WTC11 (cell line): ENCODE data around the gene LRRC10B. TPM values are rescaled to one million over a fixed set of nuclear protein-coding genes. Genes with fewer than 3 reads are reported as not detected.

Experiments
- ATAC-seq: fragments of 200-7000 bp; cut with Tn5 transposase; 2 replicates; pipeline ENCODE4 v1.10.0; 2021; ENCODE audit warnings: mild to moderate bottlenecking, moderate library complexity
- CTCF ChIA-PET: fragments of 300-600 bp; sonication (Branson Sonifier 250); formaldehyde crosslinking; loops from one replicate; lab custom pipeline; 2021; ENCODE audit warnings: antibody characterized with exemption; lab: Charles Lee
- POLR2A ChIA-PET: fragments of 350-600 bp; sonication (Branson Sonifier 250); formaldehyde crosslinking; loops from one replicate; lab custom pipeline; 2021; ENCODE audit warnings: antibody characterized with exemption; lab: Charles Lee
- DNase-seq: peaks from one replicate; pipeline ENCODE4 v3.0.0; 2021; ENCODE audit warnings: low spot score
- H3K27ac Mint-ChIP-seq: 2 replicates; pipeline ENCODE4 v1.8.0; 2021; ENCODE audit warnings: mixed read lengths
- H3K27me3 Mint-ChIP-seq: 2 replicates; pipeline ENCODE4 v1.8.0; 2021; ENCODE audit warnings: low read depth, mild to moderate bottlenecking, moderate library complexity, mixed read lengths
- H3K36me3 Mint-ChIP-seq: 2 replicates; pipeline ENCODE4 v1.8.0; 2021; ENCODE audit warnings: mixed read lengths
- H3K4me1 Mint-ChIP-seq: 2 replicates; pipeline ENCODE4 v1.8.0; 2022; ENCODE audit warnings: mixed read lengths
- H3K4me3 Mint-ChIP-seq: 2 replicates; pipeline ENCODE4 v1.8.0; 2021; ENCODE audit warnings: mild to moderate bottlenecking, moderate library complexity, mixed read lengths
- H3K9me3 Mint-ChIP-seq: 2 replicates; pipeline ENCODE4 v1.8.0; 2021; ENCODE audit warnings: mixed read lengths
- ATF1 ChIP-seq: sonication (generic); formaldehyde crosslinking; IDR thresholded peaks from 2 replicates; pipeline ENCODE4 v1.8.1; 2023; ENCODE audit warnings: mild to moderate bottlenecking, moderate library complexity, missing genetic modification reagents
- CREB1 ChIP-seq: sonication (generic); formaldehyde crosslinking; IDR thresholded peaks from 2 replicates; pipeline ENCODE4 v1.8.0; 2023; ENCODE audit warnings: mild to moderate bottlenecking, missing genetic modification reagents
- GABPB1 ChIP-seq: sonication (generic); formaldehyde crosslinking; IDR thresholded peaks from 2 replicates; pipeline ENCODE4 v1.8.1; 2023; ENCODE audit warnings: mild to moderate bottlenecking, missing genetic modification reagents
- GRHL2 ChIP-seq: fragments of 250-450 bp; sonication (Bioruptor Pico); IDR thresholded peaks from 2 replicates; pipeline ENCODE4 v1.8.0; 2022; ENCODE audit warnings: mild to moderate bottlenecking, moderate library complexity; ENCODE audit not compliant: insufficient replicate concordance, severe bottlenecking
- SMAD4 ChIP-seq: sonication (generic); formaldehyde crosslinking; IDR thresholded peaks from 2 replicates; pipeline ENCODE4 v1.8.0; 2022; ENCODE audit warnings: mild to moderate bottlenecking, missing genetic modification reagents
- TEAD1 ChIP-seq: sonication (generic); formaldehyde crosslinking; IDR thresholded peaks from 2 replicates; pipeline ENCODE4 v1.8.0; 2022; ENCODE audit warnings: mild to moderate bottlenecking, missing genetic modification reagents
- ZBTB21 ChIP-seq: sonication (generic); formaldehyde crosslinking; IDR thresholded peaks from 2 replicates; pipeline ENCODE4 v1.8.1; 2023; ENCODE audit warnings: mild to moderate bottlenecking, missing genetic modification reagents, borderline replicate concordance
- ZNF219 ChIP-seq: sonication (generic); formaldehyde crosslinking; IDR thresholded peaks from 2 replicates; pipeline ENCODE4 v1.8.0; 2023; ENCODE audit warnings: missing genetic modification reagents, mild to moderate bottlenecking, borderline replicate concordance
- ZNF423 ChIP-seq: fragments of 250-450 bp; sonication (Bioruptor Pico); IDR thresholded peaks from 2 replicates; pipeline ENCODE4 v2.1.2; 2022; ENCODE audit warnings: mild to moderate bottlenecking, moderate library complexity
- ZNF671 ChIP-seq: fragments of 250-450 bp; sonication (Bioruptor Pico); IDR thresholded peaks from 2 replicates; pipeline ENCODE4 v1.8.0; 2021; ENCODE audit warnings: mild to moderate bottlenecking
- total RNA-seq: library from RNA; stranded (reverse); gene quantifications from 3 replicates; pipeline ENCODE4 v1.2.3, GENCODE V29; 2021
- TF ChIP-seq, protein P1 (sequence below): fragments of 250-450 bp; sonication (Bioruptor Pico); IDR thresholded peaks from 2 replicates; pipeline ENCODE4 v1.9.0; 2021; ENCODE audit warnings: moderate library complexity, mild to moderate bottlenecking, inconsistent platforms, borderline replicate concordance
- TF ChIP-seq, protein P2 (sequence below): sonication (generic); formaldehyde crosslinking; IDR thresholded peaks from 2 replicates; pipeline ENCODE4 v1.8.0; 2022; ENCODE audit warnings: mild to moderate bottlenecking, missing genetic modification reagents
- TF ChIP-seq, protein P3 (sequence below): sonication (generic); formaldehyde crosslinking; IDR thresholded peaks from 2 replicates; pipeline ENCODE4 v1.8.0; 2023; ENCODE audit warnings: missing genetic modification reagents
- TF ChIP-seq, protein P4 (sequence below): sonication (generic); formaldehyde crosslinking; IDR thresholded peaks from 2 replicates; pipeline ENCODE4 v1.8.1; 2023; ENCODE audit warnings: mild to moderate bottlenecking, missing genetic modification reagents, moderate library complexity
- TF ChIP-seq, protein P5 (sequence below): fragments of 250-450 bp; sonication (Bioruptor Pico); conservative IDR thresholded peaks from 2 replicates; pipeline ENCODE4 v1.9.0; 2021; ENCODE audit warnings: mild to moderate bottlenecking
- TF ChIP-seq, protein P6 (sequence below): sonication (generic); formaldehyde crosslinking; IDR thresholded peaks from 2 replicates; pipeline ENCODE4 v1.8.1; 2022; ENCODE audit warnings: low read depth, missing genetic modification reagents, borderline replicate concordance
- TF ChIP-seq, protein P7 (sequence below): sonication (generic); formaldehyde crosslinking; IDR thresholded peaks from 2 replicates; pipeline ENCODE4 v1.8.0; 2023; ENCODE audit warnings: missing genetic modification reagents, mild to moderate bottlenecking, borderline replicate concordance
- TF ChIP-seq, protein P8 (sequence below): fragments of 250-450 bp; sonication (Bioruptor Pico); IDR thresholded peaks from 2 replicates; pipeline ENCODE4 v1.9.0; 2021; ENCODE audit warnings: mild to moderate bottlenecking

Gene LRRC10B
- total RNA-seq, 1 experiment from 2014 or later = 1.5 TPM

DNA sequence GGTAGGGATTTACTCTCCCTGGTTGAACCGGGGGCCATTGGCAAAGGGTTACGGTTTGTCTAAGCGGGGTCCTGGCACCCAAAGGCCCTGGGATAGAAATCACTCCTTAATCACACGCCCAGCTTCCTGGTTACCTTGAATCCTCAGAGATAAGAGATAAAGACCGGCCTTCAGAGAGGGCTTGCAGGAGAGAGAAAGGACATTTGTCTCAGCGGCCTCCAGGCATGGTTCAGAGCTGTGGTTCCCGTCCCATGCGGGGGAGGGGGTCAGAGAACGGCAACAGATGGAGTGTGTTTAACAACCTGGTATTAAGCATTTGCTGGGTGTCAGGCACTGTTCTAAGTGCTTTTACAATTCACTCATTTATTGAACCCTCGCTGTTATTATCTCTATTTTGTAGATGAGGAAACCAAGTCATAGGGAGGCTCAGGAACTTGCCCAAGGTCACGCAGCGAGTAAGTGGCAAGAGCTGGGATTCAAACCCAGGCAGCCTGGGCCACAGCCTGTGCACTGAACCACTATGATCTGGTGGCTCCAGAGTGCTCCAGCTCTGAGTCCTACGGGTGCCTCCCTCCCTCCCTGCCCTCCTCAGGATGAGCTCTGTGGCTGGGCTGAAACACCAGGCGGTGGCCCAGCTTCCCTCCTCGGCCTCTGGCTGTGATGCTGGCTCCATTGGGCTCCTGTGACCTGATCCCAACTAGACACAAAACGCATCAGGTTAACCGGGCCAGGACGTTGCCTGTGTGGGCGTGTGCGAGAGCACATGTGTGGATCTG is 18.6 kb downstream of the LRRC10B start:
- Mint-ChIP-seq H3K27ac (peak overlapping the region; percentile 90; the same call in 1 of the 2 replicates), H3K4me3 (no peak overlapping the region), H3K4me1 (peaks cover 10% of the 10 kb centered on the region), H3K9me3 (no peaks in the 10 kb centered on the region), H3K36me3 (peaks cover 2% of the 10 kb centered on the region; the same call in 1 of the 2 replicates), H3K27me3 (no peaks in the 10 kb centered on the region)
- ChIA-PET POLR2A (interaction anchor here (1.4 kb wide), 1 partner anchor 11 kb away, joined by 4 read pairs; no protein-coding TSS in a partner anchor), CTCF (interaction anchor here (0.6 to 9.1 kb wide), 11 partner anchors 9 to 152 kb away, joined by 3 to 241 read pairs (median 6); partner anchors contain the start of gene LRRC10B)
- TF ChIP-seq, protein P1, sequence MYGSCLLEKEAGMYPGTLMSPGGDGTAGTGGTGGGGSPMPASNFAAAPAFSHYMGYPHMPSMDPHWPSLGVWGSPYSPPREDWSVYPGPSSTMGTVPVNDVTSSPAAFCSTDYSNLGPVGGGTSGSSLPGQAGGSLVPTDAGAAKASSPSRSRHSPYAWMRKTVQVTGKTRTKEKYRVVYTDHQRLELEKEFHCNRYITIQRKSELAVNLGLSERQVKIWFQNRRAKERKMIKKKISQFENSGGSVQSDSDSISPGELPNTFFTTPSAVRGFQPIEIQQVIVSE = no peak
- TF ChIP-seq ZNF671 (CRISPR knock-in tag) (no peak), ZNF423 (no peak), CREB1 (CRISPR knock-in tag) (no peak), TEAD1 (CRISPR knock-in tag) (no peak), GRHL2 (CRISPR knock-in tag) (no peak), SMAD4 (no peak), GABPB1 (CRISPR knock-in tag) (no peak), ZBTB21 (CRISPR knock-in tag) (no peak), ZNF219 (CRISPR knock-in tag) (no peak), ATF1 (CRISPR knock-in tag) (no peak)
- TF ChIP-seq, protein P2, sequence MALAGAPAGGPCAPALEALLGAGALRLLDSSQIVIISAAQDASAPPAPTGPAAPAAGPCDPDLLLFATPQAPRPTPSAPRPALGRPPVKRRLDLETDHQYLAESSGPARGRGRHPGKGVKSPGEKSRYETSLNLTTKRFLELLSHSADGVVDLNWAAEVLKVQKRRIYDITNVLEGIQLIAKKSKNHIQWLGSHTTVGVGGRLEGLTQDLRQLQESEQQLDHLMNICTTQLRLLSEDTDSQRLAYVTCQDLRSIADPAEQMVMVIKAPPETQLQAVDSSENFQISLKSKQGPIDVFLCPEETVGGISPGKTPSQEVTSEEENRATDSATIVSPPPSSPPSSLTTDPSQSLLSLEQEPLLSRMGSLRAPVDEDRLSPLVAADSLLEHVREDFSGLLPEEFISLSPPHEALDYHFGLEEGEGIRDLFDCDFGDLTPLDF = no peak
- TF ChIP-seq, protein P3, sequence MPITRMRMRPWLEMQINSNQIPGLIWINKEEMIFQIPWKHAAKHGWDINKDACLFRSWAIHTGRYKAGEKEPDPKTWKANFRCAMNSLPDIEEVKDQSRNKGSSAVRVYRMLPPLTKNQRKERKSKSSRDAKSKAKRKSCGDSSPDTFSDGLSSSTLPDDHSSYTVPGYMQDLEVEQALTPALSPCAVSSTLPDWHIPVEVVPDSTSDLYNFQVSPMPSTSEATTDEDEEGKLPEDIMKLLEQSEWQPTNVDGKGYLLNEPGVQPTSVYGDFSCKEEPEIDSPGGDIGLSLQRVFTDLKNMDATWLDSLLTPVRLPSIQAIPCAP = no peak
- TF ChIP-seq, protein P4, sequence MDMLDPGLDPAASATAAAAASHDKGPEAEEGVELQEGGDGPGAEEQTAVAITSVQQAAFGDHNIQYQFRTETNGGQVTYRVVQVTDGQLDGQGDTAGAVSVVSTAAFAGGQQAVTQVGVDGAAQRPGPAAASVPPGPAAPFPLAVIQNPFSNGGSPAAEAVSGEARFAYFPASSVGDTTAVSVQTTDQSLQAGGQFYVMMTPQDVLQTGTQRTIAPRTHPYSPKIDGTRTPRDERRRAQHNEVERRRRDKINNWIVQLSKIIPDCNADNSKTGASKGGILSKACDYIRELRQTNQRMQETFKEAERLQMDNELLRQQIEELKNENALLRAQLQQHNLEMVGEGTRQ (CRISPR knock-in tag) = no peak
- TF ChIP-seq, protein P5, sequence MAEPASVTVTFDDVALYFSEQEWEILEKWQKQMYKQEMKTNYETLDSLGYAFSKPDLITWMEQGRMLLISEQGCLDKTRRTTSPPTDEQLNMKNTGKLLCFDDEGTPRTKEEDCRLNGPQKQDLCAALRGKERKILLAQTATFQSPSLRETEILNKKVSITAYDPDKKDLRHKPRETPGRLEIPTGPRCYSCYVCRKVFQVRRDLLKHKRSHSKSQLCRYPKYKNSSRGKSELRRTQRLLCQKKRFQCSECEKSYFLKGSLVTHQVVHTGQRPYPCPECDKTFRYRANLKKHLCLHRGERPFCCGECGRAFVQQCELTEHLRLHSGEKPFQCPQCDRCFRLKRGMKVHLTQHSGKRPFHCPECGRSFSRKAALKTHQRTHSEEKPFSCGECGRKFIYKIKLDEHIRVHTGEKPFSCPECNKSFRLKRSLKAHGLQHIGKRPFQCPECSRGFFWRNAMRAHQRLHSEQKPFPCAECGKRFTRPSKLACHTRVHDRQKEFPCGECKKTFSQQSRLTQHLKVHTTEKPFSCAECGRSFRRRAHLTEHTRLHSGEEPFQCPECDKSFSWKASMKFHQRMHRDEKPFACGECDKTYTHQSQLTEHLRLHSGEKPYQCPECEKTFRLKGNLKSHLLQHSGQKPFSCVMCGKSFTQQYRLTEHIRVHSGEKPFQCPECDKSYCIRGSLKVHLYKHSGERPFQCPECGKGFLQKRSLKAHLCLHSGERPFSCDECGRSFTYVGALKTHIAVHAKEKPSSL (CRISPR knock-in tag) = no peak
- TF ChIP-seq, protein P6, sequence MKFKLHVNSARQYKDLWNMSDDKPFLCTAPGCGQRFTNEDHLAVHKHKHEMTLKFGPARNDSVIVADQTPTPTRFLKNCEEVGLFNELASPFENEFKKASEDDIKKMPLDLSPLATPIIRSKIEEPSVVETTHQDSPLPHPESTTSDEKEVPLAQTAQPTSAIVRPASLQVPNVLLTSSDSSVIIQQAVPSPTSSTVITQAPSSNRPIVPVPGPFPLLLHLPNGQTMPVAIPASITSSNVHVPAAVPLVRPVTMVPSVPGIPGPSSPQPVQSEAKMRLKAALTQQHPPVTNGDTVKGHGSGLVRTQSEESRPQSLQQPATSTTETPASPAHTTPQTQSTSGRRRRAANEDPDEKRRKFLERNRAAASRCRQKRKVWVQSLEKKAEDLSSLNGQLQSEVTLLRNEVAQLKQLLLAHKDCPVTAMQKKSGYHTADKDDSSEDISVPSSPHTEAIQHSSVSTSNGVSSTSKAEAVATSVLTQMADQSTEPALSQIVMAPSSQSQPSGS (CRISPR knock-in tag) = no peak
- TF ChIP-seq, protein P7, sequence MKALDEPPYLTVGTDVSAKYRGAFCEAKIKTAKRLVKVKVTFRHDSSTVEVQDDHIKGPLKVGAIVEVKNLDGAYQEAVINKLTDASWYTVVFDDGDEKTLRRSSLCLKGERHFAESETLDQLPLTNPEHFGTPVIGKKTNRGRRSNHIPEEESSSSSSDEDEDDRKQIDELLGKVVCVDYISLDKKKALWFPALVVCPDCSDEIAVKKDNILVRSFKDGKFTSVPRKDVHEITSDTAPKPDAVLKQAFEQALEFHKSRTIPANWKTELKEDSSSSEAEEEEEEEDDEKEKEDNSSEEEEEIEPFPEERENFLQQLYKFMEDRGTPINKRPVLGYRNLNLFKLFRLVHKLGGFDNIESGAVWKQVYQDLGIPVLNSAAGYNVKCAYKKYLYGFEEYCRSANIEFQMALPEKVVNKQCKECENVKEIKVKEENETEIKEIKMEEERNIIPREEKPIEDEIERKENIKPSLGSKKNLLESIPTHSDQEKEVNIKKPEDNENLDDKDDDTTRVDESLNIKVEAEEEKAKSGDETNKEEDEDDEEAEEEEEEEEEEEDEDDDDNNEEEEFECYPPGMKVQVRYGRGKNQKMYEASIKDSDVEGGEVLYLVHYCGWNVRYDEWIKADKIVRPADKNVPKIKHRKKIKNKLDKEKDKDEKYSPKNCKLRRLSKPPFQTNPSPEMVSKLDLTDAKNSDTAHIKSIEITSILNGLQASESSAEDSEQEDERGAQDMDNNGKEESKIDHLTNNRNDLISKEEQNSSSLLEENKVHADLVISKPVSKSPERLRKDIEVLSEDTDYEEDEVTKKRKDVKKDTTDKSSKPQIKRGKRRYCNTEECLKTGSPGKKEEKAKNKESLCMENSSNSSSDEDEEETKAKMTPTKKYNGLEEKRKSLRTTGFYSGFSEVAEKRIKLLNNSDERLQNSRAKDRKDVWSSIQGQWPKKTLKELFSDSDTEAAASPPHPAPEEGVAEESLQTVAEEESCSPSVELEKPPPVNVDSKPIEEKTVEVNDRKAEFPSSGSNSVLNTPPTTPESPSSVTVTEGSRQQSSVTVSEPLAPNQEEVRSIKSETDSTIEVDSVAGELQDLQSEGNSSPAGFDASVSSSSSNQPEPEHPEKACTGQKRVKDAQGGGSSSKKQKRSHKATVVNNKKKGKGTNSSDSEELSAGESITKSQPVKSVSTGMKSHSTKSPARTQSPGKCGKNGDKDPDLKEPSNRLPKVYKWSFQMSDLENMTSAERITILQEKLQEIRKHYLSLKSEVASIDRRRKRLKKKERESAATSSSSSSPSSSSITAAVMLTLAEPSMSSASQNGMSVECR (CRISPR knock-in tag) = no peak
- TF ChIP-seq, protein P8, sequence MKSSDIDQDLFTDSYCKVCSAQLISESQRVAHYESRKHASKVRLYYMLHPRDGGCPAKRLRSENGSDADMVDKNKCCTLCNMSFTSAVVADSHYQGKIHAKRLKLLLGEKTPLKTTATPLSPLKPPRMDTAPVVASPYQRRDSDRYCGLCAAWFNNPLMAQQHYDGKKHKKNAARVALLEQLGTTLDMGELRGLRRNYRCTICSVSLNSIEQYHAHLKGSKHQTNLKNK (CRISPR knock-in tag) = no peak
- DNase-seq (no peak), ATAC-seq (no peak)
